AG09319 (cell line): ENCODE measurements around the gene CDKL2.
"Not testable (repeated sequence)": the region's sequence is repeated elsewhere in the genome, so short reads cannot be mapped to it uniquely, and the experiment has no call there.

ENCODE experiments used
- DNase-seq: peaks from one replicate; pipeline ENCODE4 v3.0.0-alpha.2; 2010; ENCODE audit warnings: low read depth; ENCODE audit errors: extremely low read depth
- TF ChIP-seq, protein P1 (sequence below): IDR thresholded peaks from 2 replicates; pipeline ENCODE4 v1.5.1; 2011; ENCODE audit warnings: low read depth, mild to moderate bottlenecking, inconsistent platforms, low read length, moderate library complexity

The CDKL2 gene

DNA sequence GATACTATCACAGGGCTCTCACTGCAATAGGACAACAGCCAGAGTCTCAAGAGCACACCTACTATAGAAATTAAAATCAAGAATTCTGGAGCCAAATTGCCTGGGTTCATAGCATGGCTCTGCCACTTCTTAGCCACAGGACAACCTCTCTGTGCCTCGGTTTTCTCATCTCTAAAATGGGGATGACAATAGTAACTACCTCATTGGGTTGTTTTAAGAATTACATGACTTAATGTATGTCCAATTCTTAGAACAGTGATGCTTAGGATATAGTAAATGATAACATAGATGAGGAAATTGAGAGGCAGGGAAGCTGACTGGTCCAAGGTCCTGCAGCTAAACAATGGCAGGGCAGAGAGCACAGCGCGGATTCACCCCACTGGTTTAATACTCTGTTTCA lies 85.5 kb downstream of the CDKL2 start:
- TF ChIP-seq, protein P1, sequence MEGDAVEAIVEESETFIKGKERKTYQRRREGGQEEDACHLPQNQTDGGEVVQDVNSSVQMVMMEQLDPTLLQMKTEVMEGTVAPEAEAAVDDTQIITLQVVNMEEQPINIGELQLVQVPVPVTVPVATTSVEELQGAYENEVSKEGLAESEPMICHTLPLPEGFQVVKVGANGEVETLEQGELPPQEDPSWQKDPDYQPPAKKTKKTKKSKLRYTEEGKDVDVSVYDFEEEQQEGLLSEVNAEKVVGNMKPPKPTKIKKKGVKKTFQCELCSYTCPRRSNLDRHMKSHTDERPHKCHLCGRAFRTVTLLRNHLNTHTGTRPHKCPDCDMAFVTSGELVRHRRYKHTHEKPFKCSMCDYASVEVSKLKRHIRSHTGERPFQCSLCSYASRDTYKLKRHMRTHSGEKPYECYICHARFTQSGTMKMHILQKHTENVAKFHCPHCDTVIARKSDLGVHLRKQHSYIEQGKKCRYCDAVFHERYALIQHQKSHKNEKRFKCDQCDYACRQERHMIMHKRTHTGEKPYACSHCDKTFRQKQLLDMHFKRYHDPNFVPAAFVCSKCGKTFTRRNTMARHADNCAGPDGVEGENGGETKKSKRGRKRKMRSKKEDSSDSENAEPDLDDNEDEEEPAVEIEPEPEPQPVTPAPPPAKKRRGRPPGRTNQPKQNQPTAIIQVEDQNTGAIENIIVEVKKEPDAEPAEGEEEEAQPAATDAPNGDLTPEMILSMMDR, result no peak
- DNase-seq, result no peak

DNA sequence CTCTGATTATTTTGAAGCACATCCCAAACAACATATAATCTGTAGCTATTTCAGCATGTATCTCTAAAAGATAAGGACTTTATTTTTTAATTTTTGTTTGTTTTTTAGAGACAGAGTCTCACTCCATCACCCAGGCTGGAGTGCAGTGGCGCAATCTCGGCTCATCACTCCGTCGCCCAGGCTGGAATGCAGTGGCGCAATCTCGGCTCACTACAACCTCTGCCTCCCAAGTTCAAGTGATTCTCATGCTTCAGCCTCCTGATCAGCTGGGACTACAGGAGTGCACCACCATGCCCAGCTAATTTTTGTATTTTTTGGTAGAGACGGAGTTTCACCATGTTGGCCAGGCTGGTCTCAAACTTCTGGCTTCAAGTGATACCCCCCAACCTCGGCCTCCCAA lies 86.1 kb downstream of the CDKL2 start:
- DNase-seq, result not testable (repeated sequence)

DNA sequence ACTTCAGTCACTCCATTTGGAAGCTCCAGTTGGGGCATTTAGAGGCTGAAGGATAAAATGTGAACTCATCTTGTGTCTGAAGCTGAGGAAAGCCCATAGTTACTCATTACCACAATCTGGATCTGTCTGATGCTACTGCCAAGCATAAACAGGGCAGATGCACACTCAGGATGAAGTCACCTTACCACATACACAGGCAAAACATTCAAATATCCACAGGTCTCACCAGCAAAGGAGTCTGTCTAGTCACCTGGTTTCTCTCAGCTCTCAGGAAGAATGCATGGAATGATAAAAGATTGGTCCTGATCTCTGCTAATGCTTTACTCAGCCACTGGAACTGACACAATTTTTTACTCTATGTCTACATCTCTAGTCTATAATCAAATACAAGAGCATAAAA lies 87.5 kb downstream of the CDKL2 start:
- no peak for DNase-seq
- TF ChIP-seq, protein P1, result no peak

DNA sequence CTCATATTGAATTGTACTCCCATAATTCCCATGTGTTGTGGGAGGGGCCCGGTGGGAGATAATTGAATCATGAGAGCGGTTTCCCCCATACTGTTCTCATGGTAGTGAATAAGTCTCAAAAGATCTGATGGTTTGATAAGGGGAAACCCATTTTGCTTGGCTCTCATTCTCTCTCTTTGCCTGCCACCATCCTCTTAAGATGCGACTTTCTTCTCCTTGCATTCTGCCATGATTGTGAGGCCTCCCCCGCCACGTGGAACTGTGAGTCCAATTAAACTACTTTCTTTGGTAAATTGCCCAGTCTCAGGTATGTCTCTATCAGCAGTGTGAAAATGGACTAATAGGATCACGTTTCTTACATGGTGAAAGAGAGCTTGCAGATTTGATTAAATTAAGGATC lies 93.0 kb downstream of the CDKL2 start:
- DNase-seq, result not testable (repeated sequence)

DNA sequence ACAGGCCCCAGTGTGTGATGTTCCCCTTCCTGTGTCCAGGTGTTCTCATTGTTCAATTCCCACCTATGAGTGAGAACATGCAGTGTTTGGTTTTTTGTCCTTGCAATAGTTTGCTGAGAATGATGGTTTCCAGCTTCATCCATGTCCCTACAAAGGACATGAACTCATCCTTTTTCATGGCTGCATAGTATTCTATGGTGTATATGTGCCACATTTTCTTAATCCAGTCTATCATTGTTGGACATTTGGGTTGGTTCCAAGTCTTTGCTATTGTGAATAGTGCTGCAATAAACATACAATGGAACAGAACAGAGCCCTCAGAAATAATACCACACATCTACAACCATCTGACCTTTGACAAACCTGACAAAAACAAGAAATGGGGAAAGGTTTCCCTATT lies 96.4 kb downstream of the CDKL2 start:
- not testable (repeated sequence) for DNase-seq

DNA sequence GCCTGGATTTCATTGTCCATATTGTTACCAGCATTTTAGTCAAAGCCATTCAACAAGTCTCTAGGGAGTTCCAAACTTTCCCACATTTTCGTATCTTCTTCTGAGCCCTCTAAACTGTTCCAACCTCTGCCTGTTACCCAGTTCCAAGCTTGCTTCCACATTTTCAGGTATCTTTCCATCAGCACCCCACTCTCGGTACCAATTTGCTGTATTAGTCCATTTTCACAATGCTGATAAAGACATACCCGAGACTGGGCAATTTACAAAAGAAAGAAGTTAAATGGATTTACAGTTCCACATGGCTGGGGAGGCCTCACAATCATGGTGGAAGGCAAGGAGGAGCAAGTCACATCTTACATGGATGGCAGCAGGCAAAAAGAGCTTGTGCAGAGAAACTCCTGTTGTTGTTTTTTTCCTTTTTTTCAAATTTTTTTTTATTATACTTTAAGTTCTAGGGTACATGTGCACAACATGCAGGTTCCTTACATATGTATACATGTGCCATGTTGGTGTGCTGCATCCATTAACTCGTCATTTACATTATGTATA lies 96.9 kb downstream of the CDKL2 start:
- DNase-seq, result not testable (repeated sequence)

DNA sequence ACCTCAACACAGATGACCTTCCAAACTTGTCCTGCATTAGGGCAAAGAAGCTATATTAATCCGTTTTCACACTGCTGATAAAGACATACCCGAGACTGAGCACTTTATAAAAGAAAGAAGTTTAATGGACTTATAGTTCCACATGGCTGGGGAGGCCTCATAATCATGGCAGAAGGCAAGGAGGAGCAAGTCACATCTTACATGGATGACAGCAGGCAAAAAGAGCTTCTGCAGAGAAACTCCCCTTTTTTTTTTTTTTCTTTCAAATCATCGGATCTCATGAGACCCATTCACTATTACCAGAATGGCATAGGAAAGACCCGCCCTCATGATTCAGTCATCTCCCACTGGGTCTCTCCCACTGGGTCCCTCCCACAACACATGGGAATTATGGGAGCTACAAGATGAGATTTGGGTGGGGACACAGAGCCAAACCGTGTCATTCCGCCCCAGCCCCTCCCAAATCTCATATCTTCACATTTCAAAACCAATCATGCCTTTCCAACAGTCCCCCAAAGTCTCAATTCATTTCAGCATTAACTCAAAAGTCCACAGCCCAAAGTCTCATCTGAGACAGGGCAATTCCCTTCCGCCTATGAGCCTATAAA lies 98.7 kb downstream of the CDKL2 start:
- DNase-seq, result not testable (repeated sequence)

DNA sequence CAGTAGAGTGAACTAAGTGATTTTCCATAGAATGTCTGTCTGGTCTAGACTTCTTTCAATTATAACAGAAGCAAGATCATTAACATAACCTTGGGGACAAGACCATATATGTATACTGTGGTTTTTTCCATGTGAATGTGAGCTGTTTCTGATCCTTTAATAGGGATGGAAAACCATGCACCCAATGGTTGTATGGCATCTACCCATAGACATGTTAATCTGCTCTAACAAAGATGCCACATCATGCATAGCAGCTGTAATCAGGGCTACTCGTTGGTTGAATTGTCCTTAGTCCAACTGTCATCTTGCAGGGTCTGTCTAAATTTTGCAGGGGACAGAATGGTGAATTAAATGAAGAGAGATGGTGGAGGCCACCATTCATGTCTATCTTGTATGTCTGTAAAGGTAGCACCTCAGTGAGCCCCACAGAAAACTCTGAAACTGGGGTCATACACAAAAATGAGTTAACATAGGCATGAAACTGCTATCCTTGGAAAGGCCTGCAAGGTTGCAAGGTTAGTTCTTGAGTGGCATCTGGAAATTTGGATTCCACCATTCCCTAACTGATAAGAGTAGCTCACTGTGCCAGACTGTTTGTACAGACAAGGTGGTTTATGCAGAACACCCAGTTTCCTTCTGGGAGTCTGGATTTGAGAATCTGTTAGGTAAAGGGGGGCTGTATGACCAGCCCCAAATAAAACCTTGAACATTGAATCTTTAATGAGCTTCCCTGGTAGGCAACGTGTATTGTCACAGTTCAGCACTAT lies 99.6 kb downstream of the CDKL2 start:
- TF ChIP-seq, protein P1, result no peak
- no peak for DNase-seq
